Testis (tissue), 2 donors: ENCODE results near the gene TBC1D1.

Source experiments
- POLR2A ChIP-seq: fragments of 450-650 bp; IDR thresholded peaks from one replicate; pipeline ENCODE4 v1.6.1; 2017; ENCODE audit warnings: antibody characterized with exemption, mild to moderate bottlenecking, moderate library complexity
- TF ChIP-seq, protein P1 (sequence below), 3 experiments: fragments of 450-650 bp in 2 of 3; fragments of 200-600 bp in 1 of 3; sonication (generic) in 1 of 3; IDR thresholded peaks; one replicate each; pipeline ENCODE4 v1.5.1; 2016 to 2019; ENCODE audit warnings: antibody characterized with exemption in 3 of 3, mild to moderate bottlenecking in 2 of 3, moderate library complexity in 1 of 3

- TF ChIP-seq, protein P1, sequence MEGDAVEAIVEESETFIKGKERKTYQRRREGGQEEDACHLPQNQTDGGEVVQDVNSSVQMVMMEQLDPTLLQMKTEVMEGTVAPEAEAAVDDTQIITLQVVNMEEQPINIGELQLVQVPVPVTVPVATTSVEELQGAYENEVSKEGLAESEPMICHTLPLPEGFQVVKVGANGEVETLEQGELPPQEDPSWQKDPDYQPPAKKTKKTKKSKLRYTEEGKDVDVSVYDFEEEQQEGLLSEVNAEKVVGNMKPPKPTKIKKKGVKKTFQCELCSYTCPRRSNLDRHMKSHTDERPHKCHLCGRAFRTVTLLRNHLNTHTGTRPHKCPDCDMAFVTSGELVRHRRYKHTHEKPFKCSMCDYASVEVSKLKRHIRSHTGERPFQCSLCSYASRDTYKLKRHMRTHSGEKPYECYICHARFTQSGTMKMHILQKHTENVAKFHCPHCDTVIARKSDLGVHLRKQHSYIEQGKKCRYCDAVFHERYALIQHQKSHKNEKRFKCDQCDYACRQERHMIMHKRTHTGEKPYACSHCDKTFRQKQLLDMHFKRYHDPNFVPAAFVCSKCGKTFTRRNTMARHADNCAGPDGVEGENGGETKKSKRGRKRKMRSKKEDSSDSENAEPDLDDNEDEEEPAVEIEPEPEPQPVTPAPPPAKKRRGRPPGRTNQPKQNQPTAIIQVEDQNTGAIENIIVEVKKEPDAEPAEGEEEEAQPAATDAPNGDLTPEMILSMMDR (IDR thresholded peaks at IDR 0.05), result no peak
- TF ChIP-seq POLR2A, result no peak
Observed at GRCh38 chr4:38055566-38055965, 164.7 kb downstream of the TBC1D1 start.
